ENCODE results near the gene IL3. TPM values are rescaled to one million over a fixed set of nuclear protein-coding genes. Genes with fewer than 3 reads are reported as not detected.

IL3 gene
- total RNA-seq, 1 experiment from 2014 or later = not detected

- no peak for DNase-seq (ENCODE audit: low read depth)
These were observed 35.0 kb upstream of the IL3 start for GRCh38 chr5:132025403-132025971.

GRCh38 chr5:132026516-132027008 is 33.9 kb upstream of the IL3 start:
- no peak for DNase-seq (ENCODE audit: low read depth)

- DNase-seq (ENCODE audit: low read depth) = peak; percentile 1
These were observed 33.4 kb upstream of the IL3 start for GRCh38 chr5:132027027-132027426.

GRCh38 chr5:132029609-132030330 is 30.7 kb upstream of the IL3 start:
- DNase-seq (ENCODE audit: low read depth) = no peak

- no peak for DNase-seq (ENCODE audit: low read depth)
These were observed 29.8 kb upstream of the IL3 start for GRCh38 chr5:132030610-132031009.

- DNase-seq (ENCODE audit: low read depth) = no peak
These were observed 28.3 kb upstream of the IL3 start for GRCh38 chr5:132032196-132032595.

- DNase-seq (ENCODE audit: low read depth) = no peak
These were observed 27.3 kb upstream of the IL3 start for GRCh38 chr5:132033122-132033521.

GRCh38 chr5:132037353-132037752 is 23.1 kb upstream of the IL3 start:
- DNase-seq (ENCODE audit: low read depth) = no peak

GRCh38 chr5:132044207-132044606 is 16.2 kb upstream of the IL3 start:
- DNase-seq (ENCODE audit: low read depth) = no peak

- no peak for DNase-seq (ENCODE audit: low read depth)
These were observed 13.6 kb upstream of the IL3 start for GRCh38 chr5:132046880-132047299.

GRCh38 chr5:132049093-132049492 is 11.4 kb upstream of the IL3 start:
- no peak for DNase-seq (ENCODE audit: low read depth)

- no peak for DNase-seq (ENCODE audit: low read depth)
These were observed 10.9 kb upstream of the IL3 start for GRCh38 chr5:132049559-132049958.

- DNase-seq (ENCODE audit: low read depth) = no peak
These were observed 10.3 kb upstream of the IL3 start for GRCh38 chr5:132050136-132050535.

GRCh38 chr5:132050661-132051552 is 9.5 kb upstream of the IL3 start:
- no peak for DNase-seq (ENCODE audit: low read depth)

GRCh38 chr5:132052520-132052919 is 7.9 kb upstream of the IL3 start:
- DNase-seq (ENCODE audit: low read depth) = no peak

GRCh38 chr5:132053483-132053882 is 7.0 kb upstream of the IL3 start:
- DNase-seq (ENCODE audit: low read depth) = no peak

GRCh38 chr5:132054031-132054696 is 6.3 kb upstream of the IL3 start:
- no peak for DNase-seq (ENCODE audit: low read depth)

GRCh38 chr5:132054697-132055440 is 5.6 kb upstream of the IL3 start:
- no peak for DNase-seq (ENCODE audit: low read depth)

- no peak for DNase-seq (ENCODE audit: low read depth)
These were observed 5.0 kb upstream of the IL3 start for GRCh38 chr5:132055441-132055807.

- DNase-seq (ENCODE audit: low read depth) = peak; percentile 6
These were observed 4.4 kb upstream of the IL3 start for GRCh38 chr5:132055808-132056609.
